HG03565 (cell line): ENCODE measurements around the gene KLHDC7B.
A peak's percentile ranks its signal among the peaks of the same experiment; 100 is the strongest.

Experiments
- ATAC-seq: cut with Tn5 transposase; IDR thresholded peaks from one replicate; pipeline ENCODE4 v1.9.1; 2021; ENCODE audit warnings: mild to moderate bottlenecking, moderate library complexity; ENCODE audit not compliant: unreplicated experiment

KLHDC7B gene

DNA sequence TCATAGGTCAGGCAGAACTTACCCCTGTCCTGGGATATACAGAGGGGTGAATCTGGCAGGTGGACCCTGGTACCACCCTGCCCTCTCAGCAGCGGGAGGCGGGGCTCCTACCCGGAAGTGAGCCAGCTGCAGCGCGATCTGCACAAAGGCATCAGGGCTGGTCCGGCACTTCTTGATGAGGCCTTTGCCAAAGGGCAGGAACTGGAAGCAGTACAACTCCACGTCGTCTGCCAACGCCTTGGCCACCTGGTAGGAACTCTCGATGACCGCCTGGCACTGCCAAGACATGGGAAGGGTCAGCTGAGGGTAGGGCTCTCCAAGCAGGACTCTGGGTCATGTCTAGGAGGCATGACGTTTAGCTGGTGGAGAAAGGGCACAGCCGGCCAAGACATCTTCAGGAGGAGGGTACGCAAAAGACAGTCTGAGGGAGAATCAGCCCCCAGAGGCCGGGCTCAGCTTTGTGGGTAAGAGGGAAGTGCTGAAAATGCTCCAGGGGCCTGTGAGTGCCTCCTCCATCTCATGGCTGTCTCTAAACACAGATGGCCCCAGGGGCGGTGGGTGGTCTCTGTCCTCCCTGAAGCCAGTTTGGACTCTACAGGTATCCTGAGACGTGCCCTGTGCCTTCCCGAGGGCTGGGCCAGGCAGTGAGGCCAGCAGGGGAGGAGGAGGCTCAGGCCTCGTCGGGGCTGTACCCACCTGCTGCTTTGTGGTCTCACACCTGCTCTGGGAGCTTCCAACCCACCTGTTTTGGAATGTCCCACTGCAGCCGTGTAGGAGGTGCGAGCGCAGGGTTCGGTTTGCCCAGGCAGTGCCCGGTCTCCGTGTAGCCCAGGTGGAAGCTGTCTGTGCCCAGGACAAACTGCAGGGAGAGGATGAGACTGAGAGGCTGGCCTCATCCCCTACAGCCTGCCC lies 25.8 kb downstream of the KLHDC7B start:
- ATAC-seq, result no peak

GRCh38 chr22:50572965-50573364 lies 27.3 kb downstream of the KLHDC7B start:
- no peak for ATAC-seq

GRCh38 chr22:50573491-50574382 lies 28.0 kb downstream of the KLHDC7B start:
- ATAC-seq, result no peak

DNA sequence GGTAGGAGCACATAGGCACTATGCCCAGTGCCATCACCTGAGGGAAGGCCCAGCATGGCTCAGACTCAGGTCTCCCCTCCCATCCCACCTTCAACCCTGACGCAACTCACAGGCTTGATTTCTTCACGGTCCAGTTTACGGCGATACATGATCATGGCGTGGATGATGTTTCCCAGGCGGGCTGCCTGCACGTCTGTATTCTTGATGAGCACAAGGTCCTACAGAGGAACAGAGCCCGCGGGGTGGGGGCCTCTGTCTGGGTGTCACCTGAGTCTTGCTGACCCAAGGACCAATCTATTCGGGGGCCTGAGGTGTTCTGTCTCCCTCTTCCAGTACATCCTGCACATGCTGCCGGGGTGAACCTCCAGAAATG lies 28.7 kb downstream of the KLHDC7B start:
- no peak for ATAC-seq

- ATAC-seq, result no peak
Measured at GRCh38 chr22:50575426-50575941, 29.8 kb downstream of the KLHDC7B start.

DNA sequence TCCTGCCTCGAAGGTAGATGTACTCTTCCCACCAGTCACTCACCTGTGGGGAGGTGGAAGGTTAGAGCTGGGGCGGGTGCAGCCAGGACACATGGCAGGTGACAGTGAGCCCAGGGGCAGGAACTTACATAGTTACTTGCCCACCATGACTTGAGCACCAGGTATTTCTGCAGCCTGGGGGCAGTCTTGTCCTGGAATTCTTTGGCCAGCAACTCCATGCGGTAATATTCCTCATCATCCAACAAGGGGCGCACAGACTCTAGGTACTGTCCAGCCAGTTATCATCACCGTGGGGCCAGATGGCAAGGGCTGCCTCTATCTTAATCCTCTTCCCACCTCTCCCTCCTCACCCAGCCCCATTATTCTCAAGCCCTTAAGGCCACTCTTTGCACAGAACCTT lies 30.4 kb downstream of the KLHDC7B start:
- no peak for ATAC-seq

DNA sequence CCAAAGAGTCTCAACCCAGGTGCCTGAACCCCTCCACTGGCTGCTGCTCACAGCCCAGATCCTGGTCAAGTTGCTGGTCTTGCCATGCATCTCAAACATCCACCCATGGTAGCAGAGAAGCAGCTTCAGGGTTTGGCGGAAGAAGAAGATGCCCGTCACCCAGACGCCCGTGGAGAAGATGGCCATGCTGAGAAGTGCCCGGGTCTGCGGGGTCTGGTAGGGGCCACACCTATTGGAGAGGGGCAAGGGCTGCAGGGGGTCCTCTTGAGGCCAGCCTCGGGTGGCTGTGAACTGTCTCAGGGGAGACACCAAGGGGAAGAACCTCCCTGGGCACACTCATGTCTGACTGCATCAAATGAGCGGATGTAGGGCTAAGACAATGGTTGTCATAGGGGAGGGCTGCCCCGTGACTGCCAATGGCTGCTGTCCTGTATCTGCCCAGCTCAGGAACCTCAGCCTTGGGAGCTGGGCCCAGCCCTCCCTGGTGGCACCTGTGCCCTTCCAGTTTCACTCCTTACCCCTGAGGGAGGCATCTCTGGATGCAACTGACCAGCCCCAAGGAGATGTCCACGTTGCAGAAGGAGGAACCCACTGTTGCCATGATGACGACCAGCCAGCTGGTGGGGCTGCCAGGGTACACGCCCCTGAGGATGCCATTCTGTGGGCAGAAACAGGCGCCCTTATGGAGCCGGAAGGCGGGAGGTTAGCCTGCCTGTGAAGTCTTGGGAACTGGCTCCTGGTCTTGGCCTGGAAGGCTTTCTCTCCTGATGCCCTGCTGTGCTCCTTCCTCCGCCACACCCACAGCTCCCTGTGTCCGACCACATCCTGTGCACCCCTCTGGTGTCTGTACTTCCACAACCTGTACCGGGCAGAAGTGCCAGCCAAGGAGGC lies 31.4 kb downstream of the KLHDC7B start:
- ATAC-seq, result no peak

DNA sequence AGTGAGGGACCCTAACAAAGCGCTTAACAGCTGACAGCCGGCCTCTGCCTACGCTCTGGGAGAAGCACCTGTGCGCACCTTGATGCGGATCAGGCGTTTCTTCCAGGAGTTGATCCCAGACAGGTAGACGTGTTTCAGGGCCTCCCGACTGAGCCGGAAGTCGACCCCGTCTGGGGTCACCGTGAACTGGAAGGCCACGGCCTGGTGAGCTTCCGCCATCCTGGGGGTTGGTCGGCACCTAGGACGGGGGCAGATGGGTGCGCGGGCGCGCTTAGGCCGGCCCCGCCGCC lies 31.9 kb downstream of the KLHDC7B start:
- no peak for ATAC-seq

DNA sequence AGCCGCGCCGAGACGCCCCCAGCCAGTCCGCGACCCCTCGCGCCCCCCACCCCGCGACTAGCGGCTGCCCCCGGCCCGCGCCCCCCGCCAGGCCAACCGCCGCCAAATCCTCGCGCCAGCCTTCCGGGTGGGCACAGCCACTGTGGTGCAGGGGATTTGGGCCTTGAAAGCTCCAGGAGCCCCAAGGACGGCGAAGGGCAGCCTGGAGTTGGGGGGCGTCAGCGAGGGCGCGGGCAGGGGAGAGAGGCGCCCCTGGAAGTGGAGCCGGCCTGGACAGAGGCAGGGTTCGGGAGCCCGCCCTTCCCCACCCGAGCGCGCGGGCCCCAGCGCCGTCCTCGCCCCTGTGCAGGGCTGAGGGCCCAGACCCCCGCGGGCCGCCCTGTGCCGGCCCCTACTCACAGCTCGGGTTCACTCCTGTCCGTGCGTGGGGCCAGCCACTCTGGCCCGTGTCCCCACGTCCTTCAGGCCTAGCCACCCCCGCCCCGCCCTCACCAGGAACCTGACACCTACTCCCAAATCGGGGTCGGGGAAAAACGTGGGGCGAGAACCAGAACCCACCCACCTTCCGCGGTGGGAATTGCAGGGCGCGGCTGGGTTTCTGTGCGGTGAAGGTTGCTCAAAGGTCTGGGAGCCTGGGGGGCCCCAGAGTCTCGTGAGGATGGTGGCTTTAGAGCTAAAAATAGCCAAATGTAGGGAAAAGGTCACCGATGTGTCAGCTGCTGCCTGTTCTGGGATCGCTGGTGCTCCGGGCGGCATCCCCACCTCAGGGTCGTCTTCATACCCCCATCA lies 32.5 kb downstream of the KLHDC7B start, which contains the start of gene CPT1B:
CPT1B (minus strand) TSS at position 441 of the 789 bp plus-strand sequence. CDS start 512 bp downstream, outside the sequence.
- no peak for ATAC-seq

DNA sequence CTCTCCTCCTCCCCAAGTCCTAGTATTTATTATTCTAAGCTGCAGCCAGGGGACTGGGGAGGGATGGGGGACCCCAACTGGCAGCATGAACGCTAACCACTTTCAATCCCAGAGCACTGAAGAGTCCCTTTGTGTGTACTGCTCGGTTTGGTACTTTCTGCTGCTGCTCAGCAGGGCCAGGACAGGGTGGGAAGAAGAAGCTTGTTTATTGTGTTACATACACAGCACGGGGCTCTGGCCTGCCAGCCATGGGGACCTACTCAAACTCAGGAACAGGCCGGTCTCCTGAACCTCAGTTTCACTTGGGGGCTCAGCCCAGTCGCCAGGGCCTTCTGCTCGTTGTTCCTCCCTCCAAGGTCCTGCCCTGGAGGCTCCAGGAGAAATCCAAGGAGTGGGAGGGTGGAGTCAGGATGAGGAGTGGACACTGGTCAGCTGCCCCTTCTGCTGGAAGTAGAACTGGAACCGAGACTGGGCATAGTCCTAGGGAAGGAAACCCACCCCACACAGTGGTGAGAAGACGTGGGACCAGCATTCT lies 33.1 kb downstream of the KLHDC7B start:
- no peak for ATAC-seq

GRCh38 chr22:50579752-50580151 lies 34.1 kb downstream of the KLHDC7B start:
- no peak for ATAC-seq

DNA sequence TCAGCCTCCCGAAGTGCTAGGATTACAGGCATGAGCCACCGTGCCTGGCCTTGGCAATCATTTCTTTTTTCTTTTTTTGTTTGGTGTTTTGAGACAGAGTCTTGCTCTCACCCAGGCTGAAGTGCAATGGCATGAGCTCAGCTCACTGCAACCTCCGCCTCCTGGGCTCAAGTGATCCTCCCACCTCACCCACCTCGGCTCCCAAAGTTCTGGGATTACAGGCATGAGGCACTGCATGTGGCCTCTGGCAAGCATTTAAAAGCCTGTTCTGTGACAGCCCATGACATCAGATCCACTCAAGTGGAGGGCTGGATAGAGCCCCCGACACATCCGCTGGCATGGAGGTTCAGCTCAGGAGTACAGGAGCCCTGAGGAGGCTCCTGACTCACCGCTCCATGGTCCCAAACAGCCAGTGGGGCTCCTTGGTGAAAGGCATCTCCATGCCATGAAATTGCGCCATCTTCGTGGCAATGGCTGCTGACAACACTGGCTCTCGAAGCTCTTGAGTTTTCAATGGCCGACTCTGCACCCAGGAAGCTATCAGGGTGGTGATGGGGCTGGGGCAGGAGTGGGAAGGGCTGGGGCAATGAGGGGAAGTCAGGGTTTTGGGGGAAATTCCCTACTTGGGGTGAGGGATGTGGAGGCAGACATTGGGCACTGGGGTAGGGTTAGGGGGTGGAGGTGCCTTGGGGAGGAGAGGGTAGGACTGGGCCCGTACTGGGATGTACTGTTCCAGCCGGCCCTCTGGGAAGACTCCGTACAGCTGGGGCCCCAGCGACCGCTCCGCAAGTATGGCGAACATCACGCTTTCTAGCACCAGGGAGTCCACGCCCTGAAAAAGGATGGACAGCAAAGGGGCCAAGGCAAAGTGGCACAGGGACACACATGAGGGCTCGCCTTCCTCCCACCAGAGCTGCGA lies 35.6 kb downstream of the KLHDC7B start:
- ATAC-seq, result no peak

GRCh38 chr22:50581950-50582492 lies 36.3 kb downstream of the KLHDC7B start:
- no peak for ATAC-seq

DNA sequence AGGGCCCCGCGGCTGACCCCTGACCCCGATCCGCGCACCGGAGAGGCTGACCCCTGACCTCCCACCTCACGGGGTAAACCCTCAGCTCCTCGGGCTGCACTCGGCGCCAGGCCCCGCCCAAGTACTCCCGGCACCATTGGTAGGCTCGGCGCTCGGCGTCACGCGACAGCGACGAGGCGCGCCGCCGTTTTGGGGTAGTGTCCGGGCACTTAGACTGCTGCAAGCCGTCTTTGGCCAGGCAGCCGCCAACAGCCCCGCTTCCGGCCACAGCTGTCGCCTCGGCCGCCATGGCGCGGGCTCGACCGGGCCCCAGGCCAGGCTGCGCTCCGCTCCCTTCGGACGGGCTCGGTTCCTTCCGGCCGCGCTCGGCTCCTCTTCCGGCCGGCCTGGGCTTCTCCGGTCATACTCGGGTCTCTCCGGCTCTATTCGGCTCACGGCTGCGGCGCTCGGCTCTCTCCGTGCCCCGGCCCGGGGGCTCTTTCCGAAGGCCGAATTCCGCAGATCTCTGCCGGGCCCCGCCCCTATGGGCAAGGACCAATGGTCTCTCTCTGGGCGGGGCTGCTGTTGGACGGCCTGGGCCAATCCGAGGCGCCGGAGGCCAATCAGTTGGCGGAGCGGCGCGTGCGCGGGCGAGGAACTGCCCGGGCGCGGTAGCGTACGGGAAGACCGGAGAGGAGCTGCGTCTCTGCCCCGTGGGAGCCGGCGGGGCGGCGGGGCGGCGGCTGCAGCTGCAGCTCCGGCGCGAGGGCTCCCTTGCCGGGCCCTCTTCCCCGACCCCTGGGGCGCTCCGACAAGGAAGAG lies 37.0 kb downstream of the KLHDC7B start, which contains the start of gene CHKB:
CHKB (minus strand) TSS at position 357 of the 801 bp plus-strand sequence; CDS start at position 289, 68 bp downstream.
- ATAC-seq, result peak; percentile 81

GRCh38 chr22:50583294-50583861 lies 37.7 kb downstream of the KLHDC7B start:
- ATAC-seq, result peak; percentile 23

DNA sequence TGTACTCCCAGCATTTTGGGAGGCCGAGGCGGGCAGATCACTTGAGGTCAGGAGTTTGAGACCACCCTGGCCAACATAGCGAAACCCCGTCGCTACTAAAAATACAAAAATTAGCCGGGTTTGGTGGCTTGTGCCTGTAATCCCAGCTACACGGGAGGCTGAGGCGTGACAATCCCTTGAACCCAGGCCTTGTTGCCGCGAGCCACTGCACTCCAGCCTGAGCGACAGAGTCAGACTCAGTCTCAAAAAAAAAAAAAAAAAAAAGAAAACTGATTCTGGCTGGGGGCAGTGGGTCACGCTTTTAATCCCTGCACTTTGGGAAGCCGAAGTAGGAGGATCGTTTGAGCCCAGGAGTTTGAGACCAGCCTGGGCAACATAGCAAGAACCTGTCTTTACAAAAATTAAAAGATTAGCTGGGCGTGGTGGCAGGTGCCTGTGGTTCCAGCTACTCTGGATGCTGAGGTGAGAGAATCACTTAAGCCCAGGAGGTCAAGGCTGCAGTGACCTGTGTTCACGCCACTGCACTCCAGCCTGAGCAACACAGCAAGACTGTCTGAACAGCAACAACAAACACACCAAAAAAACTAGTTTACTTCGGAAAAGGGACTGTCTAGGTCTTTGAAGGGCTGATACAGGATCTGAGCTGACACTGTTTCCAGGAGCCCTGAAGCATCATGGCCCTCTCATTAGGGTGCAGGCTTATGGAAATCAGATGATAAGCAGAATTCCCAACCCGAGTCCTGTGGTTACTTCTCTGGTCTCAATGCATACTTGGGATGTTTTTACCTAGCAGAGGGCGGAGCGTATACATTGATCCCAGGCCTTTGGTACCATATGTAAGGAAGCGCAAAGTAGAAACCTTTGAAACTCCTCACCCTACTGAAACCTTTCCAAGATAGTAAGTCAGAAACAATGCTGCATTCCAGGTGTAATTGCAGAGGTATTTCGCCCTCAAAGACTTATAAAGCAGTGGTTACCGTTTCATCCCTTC lies 38.7 kb downstream of the KLHDC7B start:
- no peak for ATAC-seq
